T-helper 2 cell (primary cell): ENCODE data around the gene ABCC1.

ENCODE experiments used
- DNase-seq, 5 experiments: peaks; one replicate each; pipeline versions ENCODE4 v3.0.0 to v3.0.0-alpha.2; 2012 to 2022

The ABCC1 gene

DNA sequence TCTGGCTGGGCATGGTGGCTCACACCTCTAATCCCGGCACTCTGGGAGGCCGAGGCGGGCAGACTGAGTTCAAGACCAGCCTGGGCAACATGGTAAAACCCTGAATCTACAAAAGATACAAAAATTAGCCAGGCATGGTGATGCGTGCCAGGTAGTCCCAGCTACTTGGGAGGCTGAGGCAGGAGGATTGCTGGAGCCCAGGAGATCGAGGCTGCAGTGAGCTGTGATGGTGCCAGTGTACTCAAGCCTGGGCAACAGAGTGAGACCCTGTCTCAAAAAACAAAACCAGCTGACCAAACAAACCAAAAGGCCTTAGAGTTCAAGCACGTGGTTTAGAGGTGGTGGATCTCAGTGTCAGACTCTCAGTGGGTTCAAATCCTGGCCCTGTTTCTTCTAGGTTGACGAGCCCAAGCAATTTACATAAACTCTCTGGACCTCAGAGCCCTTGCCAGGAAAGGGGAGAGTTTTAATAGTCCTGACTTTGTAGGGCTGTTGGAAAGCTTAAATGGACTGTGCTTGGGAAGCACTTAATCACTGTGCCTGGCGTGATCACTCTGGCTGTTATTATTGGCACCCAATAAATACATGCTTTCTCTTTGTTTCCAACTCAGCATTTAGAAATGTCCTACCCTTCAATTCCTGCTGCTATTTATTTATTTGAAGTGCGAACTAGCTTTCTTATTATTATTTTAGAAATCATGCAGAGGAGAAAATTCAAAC, 44.7 kb downstream of the ABCC1 start:
- no peak for DNase-seq

DNA sequence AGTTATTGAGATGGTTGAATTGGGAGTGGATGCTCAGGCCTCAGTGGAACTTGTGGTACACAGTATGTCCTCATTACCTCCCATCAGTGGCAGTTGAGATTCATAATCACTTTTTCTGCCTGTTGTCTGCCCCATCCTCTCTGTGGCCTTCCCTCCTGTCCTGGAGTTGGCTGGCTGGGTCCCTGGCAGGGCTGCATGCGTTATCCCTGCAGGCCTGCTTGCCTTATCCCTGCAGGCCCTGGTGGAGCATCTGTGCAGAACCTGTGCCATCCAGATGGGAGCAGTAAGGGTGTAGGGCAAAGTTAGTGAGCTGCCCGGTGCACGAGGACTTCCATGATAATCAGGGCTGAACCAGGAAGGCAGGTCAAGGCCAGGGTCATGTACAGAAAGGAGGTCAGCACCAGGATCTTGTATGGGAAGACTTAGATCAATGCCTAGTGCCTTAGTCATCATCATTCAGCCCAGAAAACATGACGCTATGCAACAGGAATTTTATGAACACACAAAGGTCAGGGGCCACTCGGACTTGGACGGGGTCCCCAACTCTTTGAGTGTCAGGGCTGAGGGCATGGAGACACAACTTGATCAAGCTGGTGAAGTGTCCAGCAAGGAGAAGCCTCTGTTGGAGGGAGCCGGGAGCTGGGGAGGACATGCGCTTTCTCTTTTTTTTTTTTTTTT, 47.2 kb downstream of the ABCC1 start:
- DNase-seq, result no peak

DNA sequence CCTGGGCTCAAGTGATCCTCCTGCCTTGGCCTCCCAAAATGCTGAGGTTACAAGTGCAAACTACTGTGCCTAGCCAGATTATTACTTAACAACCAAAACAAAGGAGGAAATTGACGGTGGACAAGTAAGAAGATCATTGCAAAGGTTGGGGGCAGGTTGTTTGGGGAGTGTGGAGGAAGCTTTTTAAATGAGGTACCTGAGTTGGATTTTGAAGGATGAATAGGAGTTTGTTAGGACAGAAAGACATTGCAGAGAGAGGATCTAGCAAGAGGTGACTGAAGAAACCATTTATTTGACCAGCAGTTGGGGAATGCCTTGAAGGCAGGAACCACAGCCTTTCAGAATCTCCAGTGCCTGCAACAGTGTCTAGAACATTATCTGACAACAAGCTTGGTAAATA, 51.3 kb downstream of the ABCC1 start:
- no peak for DNase-seq

DNA sequence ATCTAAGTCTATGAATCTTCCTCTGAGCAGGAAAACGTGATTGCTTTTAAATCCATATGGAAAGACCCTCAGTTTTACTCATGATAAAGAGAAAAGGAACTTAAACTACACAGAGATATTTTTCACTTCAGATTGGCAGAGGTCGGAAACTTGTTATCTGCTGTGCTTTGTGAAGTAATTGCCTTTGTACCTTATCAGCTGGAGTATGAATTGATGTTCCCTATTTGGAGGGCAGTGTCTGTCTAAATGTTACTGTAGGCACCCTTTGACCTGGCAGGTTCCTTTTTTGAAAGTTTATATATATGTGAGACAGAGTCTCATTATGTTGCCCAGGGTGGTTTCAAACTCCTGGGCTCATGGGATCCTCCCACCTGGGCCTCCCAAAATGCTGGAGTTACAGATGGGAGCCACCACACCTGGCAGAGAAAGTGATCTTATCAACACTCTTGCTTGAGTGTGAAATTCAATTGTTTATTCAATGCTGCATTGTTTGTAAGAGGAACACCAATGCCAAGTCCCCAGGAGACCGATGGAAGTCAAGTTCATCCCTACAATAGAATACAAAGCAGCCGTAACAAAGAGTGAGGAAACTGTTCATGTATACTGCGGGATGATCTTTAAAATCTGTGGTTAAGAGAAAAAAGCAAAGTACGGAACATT, 52.3 kb downstream of the ABCC1 start:
- no peak for DNase-seq

DNA sequence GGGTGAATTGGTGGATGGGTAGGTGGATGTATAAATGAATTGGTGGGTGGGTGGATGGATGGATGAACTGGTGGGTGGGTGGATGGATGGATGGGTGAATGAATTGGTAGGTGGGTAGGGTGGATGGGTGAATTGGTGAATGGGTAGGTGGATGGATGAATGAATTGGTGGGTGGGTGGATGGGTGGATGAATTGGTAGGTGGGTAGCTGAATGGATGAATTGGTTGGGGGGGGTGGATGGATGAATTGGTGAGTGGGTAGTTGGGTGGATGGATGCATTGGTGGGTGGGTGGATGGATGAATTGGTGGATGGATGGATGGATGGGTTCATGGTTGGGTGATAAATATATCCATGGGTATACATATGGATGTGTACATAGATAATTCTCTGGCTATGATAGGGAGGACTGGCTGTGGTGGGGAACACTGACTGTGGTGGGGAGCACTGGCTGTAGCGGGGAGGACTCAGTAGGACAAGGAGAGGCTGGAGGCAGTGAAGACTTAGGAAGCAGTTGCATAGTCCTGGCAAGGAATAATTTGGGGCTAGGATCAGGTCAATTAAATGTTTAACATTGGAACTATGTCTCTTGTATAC, 54.4 kb downstream of the ABCC1 start:
- no peak for DNase-seq

DNA sequence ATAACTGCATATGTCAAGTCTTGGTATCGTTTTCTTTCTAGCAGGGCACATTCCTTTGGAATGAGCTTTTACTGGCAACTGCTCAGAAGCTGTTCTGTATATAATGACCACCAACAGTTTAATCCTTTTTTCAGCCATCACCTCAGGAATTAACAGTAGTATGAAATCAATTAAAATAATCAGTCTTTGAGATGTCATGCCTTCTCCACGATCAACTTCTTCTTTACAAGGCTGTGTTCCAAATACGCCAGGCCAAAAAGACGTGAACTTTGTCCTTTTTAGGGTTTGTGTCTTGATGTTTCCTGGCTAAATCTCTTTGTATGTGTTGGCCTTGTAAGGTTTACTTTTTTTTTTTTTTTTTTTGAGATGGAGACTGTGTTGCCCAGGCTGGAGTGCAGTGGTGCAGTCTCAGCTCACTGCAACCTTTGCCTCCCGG, 54.9 kb downstream of the ABCC1 start:
- no peak for DNase-seq

DNA sequence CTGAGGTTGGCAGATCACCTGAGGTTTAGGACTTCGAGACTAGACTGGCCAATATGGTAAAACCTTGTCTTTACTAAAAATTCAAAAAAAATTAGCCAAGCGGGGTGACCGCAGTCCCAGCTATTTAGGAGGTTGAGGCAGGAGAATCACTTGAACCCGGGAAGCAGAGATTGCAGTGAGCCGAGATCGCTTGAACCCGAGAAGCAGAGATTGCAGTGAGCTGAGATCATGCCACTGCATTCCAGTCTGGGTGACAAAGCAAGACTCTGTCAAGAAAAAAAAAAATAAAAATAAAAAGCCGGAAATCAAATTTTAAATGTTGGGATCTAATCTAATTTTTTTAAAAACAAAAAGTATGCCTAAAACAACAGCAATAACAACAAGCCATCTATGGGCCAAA, 56.3 kb downstream of the ABCC1 start:
- no peak for DNase-seq

DNA sequence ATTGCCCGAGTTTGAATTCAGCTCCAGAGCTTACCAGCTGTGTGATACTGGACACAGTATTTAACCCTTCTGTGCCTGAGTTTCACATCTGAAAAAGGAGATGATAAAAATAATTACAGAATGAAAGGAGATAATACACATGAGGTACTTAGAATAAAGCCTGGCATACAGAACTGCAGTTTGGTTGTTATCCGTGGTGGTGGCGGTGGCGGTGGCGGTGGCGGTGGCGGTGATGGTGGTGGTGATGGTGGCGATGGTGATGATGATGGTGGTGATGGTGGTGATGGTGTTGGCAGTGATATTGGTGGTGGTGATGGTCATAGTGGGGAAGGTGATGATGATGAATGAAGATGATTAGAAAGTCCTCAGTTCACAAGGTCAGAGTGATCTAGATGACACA, 57.2 kb downstream of the ABCC1 start:
- no peak for DNase-seq

DNA sequence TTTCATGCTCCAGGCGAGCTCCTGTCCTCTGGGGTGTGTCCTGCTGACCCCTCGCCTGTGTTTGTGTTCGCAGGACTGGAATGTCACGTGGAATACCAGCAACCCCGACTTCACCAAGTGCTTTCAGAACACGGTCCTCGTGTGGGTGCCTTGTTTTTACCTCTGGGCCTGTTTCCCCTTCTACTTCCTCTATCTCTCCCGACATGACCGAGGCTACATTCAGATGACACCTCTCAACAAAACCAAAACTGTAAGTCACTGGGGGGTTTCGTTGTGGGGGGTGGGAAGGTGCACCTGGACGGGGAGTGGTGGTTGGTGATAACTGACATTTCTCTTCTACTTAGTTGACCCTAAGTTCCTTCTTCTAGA, 58.3 kb downstream of the ABCC1 start:
- DNase-seq, result no peak

DNA sequence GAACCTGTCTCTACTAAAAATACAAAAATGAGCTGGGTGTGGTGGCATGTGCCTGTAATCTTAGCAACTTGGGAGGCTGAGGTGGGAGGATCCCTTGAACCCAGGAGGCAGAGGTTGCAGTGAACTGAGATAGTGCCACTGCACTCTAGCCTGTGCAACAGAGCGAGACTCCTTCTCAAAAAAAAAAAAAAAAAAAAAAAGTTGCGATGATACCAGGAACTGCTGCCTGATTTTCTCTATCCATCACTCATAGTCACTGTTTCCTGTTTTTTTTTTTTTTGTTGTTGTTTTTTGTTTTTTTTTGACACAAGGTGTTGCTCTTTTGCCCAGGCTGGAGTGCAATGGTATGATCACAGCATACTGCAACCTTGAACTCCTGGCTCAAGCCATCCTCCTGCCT, 59.2 kb downstream of the ABCC1 start:
- no peak for DNase-seq

DNA sequence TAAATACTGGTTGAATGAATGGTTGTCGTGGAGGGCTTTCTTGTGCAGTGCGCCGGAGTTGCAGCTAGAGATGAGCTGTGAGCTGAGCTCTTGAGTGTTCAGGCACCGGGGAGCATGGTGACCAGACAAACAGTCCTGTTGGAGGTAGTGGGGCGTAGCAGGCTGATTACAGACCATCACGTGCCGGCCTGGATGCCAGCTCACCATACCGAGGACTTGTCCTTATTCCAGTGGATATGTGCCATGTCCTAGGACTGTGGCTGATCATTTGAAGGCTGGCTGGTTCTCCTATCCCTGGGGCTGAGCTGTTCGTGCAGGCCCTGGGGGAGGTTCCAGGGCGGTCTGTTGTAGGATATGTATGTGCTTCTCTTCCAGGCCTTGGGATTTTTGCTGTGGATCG, 60.0 kb downstream of the ABCC1 start:
- DNase-seq, result no peak

DNA sequence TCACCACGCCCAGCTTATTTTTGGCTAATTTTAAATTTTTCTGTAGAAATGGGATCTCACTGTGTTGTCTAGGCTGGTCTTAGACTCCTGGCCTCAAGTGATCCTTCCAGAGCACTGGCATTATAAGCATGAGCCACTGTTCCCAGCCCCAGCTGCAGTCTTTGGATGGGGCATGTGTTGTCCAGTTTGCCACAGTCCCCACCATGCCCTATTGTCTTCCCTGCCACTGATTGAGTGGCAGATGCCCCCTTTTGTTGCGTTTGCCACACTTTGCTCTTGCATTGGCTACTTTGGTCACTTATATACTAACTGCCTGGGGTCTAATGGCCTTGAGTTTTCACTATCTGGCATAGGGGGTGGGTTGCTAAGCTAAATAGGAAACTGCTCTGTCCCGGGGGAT, 60.8 kb downstream of the ABCC1 start:
- DNase-seq, result no peak

DNA sequence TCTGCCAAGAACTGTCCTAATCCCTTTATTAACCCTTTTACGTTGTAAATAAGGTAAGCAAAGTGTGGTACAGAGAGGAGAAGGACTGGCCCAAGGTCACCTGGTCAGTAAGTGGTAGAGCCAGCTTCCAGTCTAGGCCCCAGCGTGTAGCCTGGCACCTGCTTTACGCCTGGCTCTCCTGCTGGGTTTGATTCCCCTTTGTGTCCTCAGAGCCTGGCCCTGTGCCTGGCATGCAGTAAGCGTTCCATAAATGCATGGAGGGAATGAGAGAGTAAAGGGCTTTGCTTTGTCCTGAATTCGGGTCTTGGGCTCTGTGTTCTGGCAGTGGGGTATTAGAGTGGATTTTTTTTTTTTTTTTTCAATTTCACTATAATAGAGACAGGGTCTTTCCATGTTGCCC, 62.7 kb downstream of the ABCC1 start:
- no peak for DNase-seq

DNA sequence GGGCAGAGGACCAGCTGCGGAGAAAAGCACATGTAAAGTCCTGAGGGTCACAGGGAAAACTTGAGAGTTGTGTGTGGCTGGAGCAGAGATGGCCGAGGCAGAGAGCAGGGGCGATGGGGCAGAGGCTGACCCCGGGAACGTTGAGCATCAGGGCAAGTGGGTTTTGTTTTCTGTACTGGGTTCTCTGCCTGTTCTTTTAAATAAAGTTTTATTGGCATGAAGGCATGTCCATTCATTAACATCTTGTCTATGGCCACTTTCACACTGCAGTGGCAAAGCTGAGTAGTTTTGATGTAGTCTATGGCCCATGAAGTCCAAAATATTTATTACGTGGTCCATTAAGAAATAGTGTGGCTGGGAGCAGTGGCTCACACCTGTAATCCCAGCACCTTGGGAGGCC, 64.4 kb downstream of the ABCC1 start:
- DNase-seq, result no peak

DNA sequence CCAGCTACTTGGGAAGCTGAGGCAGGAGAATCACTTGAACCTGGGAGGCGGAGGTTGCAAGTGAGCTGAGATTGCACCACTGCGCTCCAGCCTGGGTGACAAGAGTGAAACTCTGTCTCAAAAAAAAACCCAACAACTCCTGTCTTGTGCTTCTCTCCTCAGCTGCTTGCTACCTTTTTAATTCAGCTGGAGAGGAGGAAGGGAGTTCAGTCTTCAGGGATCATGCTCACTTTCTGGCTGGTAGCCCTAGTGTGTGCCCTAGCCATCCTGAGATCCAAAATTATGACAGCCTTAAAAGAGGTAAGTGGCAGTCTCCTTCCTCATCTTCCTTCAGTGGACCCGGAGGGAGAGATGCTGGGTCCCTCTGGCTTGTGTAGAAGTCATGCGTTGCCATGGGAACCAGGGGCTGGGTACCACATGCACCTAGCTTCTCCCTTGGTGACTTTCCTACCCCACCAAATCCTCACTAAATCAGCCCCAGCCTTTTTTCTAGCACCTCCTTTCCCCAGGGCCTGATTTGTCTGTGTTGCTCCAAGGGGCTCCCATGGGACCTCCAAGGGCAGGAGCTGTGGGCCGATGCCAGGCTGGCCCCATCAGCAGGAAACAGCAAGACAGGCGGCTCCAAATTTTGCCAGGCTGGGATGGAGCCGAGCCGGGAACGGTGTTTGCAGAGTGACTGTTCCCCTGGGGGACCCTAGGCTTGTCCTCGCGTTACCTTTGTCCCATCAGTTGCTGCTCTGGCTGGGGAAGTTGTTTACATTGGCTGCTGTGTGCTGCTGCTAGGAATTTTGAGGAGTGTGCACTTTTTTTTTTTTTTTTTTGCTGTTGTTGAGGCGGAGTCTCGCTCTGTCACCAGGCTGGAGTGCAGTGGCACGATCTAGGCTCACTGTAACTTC, 65.2 kb downstream of the ABCC1 start:
- DNase-seq, result no peak

DNA sequence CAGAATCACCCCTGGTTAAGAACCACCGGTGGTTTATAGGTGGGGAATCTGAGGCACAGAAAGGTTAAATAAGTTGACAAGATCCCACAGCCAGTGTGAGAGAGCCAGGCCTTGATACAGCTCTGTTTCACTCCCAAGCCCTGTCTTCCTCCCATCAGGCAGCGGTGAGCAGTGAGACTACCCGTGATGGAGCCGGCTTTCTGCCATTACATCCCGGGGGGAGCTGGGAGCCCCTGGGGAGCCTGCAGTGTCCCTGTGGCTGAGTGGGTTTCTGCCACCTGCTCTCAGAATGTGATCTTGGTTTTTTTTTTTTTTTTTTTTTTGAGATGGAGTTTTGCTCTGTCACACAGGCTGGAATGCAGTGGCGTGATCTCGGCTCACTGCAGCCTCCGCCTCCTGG, 66.4 kb downstream of the ABCC1 start:
- DNase-seq, result no peak

DNA sequence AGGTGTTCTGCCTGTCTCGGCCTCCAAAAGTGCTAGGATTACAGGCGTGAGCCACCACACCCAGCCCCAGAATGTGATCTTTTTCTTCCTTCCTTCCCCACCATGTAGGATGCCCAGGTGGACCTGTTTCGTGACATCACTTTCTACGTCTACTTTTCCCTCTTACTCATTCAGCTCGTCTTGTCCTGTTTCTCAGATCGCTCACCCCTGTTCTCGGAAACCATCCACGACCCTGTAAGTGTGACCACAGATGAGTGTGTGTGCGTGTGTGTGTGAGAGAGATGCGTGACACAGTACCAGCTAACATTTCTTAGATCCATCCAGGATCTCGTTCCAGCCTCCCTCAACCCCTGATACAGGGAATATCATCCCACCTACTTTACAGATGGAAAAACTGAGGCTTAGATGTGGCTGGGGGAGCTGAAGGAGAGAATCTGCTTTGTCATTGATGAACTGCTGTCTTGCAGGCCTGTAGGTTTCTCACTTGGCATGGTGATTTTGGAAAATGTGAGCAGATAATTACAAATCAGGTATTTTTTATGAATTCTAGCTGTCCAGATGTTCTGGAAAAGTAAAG, 67.1 kb downstream of the ABCC1 start:
- DNase-seq, result no peak

DNA sequence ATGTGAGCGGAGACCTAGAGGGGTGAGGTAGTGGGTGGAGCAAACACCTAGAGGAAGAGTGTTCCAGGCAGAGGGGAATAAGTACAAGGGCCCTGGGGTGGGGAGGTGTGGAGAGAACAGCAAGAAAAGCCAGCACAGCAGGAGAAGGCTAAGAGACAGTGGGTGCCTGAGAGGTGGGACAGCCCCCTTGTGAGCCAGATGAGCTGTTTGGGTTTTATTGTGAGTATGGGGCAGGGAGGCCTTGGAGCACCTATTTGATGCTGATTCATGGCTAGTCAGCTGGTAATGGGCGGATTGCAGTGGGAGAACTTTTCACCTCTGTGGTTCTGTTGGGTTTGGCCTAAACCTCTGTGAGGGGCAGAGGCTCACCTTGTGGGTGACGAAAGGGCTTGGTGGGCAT, 68.4 kb downstream of the ABCC1 start:
- no peak for DNase-seq

DNA sequence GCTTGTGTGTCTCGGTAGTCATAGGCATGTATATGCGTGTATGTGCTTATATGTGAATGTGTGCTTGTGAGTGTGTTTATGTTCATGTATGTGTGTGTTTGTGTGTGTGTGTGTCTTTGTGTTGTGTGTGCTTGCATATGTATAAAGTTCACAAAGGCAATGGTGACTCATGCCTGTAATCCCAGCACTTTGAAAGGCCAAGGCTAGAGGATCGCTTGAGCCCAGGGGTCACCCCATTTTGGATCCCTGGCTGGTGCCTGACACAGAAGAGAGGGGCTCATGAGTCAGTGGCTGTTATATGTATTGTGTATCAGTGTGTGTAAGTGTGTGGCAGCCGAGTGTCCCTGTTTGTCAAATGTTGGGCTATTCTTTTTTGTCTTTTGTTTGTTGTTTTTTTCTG, 69.3 kb downstream of the ABCC1 start:
- DNase-seq, result no peak

DNA sequence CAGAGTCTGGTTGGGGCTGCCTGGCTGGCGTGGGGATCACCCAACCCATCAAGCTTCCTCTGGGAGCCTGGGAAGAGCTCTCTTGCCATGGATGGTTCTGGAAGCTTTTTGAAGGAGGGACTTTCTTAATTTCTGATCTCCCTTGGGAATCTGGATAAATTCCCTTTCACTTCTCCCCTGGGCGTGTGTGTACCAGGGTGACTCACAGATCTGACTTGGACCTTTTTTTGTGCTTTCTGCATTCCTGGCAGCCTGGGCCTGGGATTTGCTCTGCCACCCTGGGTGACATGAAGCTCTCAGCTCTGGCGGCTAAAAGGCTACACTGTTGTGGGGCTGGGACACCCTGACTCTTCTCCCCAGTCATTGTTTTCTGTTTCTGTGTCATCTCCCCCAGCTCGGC, 70.1 kb downstream of the ABCC1 start:
- DNase-seq, result no peak

DNA sequence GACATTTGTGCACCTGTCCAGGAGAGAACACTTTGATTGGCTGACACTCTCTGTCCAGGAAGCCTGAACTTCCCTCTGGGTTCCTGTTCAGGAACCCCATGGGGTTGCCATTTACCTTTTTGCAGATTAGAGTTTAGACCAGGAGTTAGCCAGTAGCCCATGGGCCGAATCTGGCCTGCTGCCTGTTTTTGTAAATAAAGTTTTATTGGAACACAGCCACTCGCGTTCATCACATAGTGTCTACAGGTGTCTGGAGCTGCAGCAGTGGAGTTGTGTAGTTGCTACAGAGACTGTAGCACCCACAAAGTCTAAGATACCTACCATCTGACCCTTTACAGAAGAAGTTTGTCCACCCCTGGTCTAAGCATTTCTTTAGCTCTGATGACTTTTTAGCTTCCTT, 70.9 kb downstream of the ABCC1 start:
- DNase-seq, result no peak

DNA sequence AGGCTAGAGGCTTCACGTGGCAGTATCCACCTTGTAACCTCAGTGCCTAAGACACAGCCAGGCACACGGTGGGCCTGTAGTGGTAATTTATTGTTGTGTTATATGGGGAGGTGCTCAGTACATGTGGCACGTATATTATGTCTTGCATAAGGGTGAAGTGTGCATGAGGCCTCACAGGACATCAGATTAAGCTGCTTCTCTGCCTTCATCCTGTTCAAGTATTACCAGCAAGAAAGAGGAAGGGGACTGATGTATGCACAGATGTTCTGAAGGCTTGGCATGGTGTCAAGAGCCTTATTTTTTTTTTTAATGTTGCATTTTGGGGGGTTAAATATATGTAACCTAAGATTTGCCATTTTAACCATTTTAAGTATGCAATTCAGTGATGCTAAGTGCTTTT, 71.6 kb downstream of the ABCC1 start:
- DNase-seq, result no peak

DNA sequence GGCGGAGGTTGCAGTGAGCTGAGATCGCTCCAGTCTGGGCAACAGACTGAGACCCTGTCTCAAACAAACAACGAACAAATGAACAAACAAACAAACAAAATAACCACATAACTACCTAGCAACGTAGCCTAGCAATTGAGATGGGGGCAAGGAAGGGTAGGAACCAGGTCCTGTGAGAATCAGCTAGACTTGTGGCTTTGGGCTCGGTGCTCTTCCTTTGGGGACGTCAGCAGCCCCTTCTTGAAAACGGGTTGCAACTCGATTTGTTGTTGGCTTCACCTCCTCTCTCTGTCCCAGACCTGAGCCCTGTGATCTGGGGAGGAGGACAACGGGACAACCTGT, 72.2 kb downstream of the ABCC1 start:
- no peak for DNase-seq
